GM12873 (cell line): ENCODE measurements around the gene MYO1C.

Experiments
- TF ChIP-seq, protein P1 (sequence below): IDR thresholded peaks from 2 replicates; pipeline ENCODE4 v1.5.1; 2012; ENCODE audit warnings: low read depth, mild to moderate bottlenecking, moderate library complexity, low read length, control low read depth; ENCODE audit not compliant: insufficient read depth; ENCODE audit errors: missing control alignments

MYO1C gene

DNA sequence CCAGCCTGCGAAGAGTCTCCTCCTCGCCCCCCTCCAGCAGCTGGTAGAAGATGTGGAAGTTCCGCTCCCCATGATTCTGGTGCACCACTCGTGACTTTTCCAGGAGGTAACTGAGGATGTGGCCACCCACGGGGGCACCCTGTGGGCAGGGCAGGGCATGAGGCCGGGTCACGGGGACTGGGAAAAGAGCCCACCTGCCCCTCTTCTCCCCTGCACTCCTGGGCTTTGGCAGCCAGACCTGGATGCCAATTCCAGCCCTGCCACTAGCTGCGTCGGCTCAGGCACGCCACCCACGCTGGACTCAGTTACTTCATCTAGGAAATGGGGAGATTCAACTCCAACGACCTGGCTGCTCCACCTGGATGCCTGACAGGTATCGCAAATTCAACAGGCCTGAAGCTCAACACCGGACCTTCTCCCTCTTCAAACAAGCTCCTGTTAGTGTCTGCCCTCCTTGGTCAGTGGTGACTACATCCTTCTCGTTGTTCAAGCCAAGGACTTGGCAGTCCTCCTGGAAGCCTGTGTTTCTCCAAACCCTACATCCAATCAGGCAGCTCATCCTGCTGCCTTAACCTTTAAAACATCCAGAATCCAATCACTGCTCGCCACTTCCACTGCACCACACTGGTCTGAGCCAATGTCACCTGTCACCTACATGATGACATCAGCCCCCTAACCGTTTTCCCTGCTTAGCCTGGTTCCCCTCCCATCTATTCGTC is 11.6 kb downstream of the MYO1C start:
- TF ChIP-seq, protein P1, sequence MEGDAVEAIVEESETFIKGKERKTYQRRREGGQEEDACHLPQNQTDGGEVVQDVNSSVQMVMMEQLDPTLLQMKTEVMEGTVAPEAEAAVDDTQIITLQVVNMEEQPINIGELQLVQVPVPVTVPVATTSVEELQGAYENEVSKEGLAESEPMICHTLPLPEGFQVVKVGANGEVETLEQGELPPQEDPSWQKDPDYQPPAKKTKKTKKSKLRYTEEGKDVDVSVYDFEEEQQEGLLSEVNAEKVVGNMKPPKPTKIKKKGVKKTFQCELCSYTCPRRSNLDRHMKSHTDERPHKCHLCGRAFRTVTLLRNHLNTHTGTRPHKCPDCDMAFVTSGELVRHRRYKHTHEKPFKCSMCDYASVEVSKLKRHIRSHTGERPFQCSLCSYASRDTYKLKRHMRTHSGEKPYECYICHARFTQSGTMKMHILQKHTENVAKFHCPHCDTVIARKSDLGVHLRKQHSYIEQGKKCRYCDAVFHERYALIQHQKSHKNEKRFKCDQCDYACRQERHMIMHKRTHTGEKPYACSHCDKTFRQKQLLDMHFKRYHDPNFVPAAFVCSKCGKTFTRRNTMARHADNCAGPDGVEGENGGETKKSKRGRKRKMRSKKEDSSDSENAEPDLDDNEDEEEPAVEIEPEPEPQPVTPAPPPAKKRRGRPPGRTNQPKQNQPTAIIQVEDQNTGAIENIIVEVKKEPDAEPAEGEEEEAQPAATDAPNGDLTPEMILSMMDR, result no peak

DNA sequence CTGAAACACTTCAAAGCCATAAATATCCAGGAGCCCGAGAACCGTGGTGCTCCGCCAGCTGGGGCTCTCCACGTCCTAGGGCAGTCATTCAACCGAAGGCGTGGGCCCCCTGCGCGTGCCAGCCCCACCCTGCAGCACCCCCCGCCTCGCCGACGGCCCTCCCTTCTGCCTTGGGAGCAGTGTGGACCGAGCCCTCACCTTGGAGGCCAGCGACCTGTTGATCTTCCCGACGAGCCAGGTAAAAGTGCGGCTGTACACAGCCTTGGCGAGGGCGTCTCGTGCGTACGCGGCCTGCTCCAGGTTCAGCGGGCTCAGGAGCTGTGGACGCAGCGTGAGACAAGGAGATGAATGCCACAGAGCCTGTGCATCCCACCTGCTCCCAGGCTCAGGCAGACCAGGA is 14.1 kb downstream of the MYO1C start:
- TF ChIP-seq, protein P1, result no peak

DNA sequence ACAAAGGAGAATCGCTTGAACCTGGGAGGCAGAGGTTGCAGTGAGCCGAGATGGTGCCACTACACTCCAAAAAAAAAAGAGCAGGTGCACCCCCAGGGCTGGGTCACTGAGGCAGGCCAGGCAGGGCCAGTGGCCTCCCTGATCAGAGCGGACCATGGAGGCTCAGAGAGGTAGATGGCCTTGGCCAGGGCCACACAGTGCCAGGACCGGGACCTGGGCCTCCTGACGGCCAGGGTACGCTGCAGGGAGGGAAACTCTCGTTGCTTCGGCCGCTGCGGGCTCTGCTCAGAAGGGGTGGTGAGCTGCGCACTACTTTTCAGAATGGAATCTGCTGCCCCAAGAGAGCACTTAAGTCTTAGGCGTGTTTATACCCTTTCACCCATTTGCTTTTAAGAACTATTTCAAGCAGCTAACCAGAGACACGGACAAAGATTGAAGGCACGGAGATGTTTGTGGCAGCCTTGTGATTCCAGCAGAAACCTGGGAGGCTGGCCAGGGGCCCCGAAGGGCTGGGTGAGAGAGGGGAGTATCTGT is 17.1 kb downstream of the MYO1C start:
- TF ChIP-seq, protein P1, result no peak

DNA sequence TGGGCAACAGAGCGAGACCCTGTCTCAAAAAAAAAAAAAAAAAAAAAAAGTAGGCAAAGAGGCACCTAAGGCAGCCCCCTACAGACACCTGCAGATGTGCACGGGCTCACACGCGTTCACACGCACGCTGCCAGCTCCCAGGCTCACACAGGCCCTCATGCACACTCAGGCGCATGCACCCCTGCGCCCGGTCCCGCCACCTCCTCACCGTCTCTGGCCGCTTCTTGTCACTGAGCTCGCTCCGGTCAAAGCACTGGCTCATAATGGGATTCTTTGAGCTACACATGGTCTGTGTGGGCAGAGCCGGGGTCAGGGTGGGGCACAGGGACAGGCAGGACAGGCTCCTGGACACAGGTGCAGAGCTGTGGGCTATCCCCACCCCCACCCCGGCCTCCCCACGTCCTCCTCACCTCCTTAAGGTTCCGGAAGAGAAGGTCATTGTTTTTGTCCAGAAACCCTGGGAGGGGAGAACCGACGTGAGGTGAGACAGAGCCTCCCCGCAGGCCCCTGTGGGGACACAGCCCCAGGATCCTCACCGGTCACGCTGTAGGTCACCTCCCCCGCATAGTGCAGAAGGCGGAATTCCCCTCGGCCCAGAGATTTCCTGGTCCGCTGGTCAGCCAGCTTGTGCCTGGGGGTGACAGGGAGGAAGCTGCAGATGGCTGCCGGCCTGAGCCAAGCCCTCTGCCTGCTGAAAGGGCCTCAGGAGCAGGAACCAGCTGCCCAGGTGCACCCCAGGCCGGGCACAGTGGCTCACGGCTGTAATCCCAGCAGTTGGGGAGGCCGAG is 17.9 kb downstream of the MYO1C start:
- TF ChIP-seq, protein P1, result no peak

DNA sequence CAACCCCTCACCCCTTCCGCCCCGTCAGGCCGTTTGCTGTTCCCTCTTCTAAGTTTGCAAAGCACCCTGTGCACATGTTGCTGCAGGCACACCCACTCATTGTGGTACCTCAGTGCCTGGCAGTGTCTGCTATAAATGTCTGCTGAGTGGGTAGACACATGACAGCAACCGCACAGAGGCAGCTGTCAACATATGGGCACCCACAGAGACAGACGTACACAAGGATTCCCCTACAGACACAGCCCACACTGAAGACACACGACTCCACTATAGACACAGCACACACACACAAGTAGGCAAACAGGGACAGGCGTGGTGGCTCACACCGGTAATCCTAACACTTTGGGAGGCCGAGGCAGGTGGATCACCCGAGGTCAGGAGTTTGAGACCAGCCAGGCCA is 18.6 kb downstream of the MYO1C start:
- TF ChIP-seq, protein P1, result no peak

DNA sequence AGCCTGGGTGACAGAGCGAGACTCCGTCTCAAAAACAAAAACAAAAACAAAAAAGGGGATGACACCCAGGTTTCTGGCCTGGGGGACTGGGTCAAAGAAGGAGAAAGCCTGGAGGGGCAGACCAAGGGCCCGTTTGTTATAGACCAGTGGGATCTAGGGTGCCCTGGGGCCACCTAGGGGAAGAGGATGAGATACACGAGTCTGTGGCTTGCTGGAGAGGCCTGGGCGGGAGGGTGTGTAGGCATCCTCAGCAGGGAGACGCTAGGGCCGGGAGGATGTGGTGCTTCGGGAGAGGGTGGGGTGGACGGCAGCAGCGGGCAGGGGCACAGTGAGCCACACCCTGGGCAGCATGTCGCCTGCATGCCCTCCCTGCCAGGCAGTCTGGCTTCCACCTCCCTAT is 19.3 kb downstream of the MYO1C start:
- TF ChIP-seq, protein P1, result no peak

DNA sequence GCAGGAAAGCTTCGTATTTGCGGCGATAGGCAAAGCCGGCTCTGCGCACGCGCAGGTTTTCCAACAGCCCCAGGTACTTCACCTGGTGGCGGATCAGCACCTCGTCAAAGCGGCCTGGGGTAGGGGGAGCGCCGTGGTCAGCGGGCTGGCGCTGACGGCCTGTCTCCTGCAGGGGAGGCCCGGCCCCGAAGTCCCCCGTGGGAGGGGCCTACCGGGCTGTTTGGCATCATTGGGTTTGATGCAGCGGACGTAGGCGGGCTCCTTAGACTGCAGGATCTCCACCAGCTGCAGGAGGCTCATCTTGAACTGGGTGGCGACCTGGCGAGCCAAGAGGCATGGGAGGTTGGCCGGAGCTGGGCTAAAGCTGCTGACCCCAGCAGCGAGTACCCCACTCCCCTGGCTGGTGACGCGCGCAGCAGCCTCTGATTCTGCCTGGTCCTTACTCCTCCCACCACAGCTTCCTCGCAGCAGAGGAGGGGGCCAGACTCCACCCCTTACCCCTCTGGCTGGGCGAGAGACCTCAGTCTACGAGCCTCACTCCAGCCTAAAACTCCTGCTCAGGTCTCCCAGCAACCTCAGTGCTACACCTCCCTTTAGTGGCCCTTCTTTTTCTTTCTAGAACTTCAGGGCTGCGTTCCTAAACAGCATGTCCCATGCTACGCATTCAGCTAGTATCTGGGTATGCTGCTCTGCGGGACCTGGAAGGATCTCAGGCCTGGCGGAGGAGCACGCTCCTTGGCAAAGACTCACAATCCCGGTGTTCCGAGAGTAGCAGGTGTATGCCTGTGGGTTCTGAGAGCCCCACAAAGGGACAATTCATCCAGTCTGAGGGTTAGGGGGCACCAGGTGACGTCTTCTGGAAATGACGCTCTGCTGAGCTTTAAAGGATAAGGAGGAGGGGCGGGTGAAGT is 20.3 kb downstream of the MYO1C start:
- TF ChIP-seq, protein P1, result no peak
